Stimulated activated CD4-positive, alpha-beta T cell treated with anti-CD3 and anti-CD28 coated beads, Interleukin-12 subunit alpha, Interleukin-12 subunit beta, amount 100 ng/mL, for 24 hours (primary cell): ENCODE results near the gene PRSS35.
"Not testable (repeated sequence)": the region's sequence is repeated elsewhere in the genome, so short reads cannot be mapped to it uniquely, and the experiment has no call there.

ENCODE experiments used
- DNase-seq, 2 experiments: peaks; one replicate each; pipeline ENCODE4 v3.0.0-alpha.2; 2020; ENCODE audit warnings: low read depth in 2 of 2

Gene PRSS35, protein sequence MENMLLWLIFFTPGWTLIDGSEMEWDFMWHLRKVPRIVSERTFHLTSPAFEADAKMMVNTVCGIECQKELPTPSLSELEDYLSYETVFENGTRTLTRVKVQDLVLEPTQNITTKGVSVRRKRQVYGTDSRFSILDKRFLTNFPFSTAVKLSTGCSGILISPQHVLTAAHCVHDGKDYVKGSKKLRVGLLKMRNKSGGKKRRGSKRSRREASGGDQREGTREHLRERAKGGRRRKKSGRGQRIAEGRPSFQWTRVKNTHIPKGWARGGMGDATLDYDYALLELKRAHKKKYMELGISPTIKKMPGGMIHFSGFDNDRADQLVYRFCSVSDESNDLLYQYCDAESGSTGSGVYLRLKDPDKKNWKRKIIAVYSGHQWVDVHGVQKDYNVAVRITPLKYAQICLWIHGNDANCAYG

DNA sequence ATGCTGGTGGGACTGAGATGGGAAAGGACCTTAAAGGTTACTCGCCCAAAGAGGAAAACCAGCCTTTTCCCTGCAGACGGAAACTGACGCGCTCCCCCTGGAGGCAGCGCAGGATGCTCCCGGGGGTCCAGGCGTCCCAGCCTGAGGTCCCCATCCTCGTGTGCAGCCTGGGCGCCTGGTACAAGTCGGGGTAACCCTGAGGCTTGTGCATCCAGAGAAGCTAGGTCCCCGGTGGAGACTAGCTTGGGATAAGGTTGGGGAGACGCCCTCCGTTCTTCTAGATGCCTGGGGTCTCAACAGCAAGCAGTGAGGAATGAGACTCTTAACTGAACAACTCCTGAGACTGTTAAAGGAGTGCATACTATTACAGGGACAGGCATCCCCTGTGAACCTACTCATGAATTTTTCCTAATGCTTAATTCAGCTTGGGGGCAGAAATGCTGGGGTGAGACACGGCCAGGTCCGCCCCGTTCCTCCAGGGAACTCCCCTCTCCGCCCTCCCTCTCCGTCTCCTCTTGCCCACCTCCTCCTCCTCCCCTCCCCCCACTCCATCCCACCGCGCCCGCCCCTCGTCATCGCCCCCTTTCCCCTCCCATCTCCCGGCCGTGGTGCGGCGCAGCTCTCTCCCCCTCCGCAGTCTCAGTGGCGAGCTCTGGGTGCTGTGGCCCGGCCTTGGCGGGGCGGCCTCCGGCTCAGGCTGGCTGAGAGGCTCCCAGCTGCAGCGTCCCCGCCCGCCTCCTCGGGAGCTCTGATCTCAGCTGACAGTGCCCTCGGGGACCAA lies at the start of gene PRSS35:
Gene PRSS35 (plus strand): TSS at position 634 of the 781 bp plus-strand sequence. CDS start 10,908 bp downstream, outside the sequence.
- DNase-seq = no peak

DNA sequence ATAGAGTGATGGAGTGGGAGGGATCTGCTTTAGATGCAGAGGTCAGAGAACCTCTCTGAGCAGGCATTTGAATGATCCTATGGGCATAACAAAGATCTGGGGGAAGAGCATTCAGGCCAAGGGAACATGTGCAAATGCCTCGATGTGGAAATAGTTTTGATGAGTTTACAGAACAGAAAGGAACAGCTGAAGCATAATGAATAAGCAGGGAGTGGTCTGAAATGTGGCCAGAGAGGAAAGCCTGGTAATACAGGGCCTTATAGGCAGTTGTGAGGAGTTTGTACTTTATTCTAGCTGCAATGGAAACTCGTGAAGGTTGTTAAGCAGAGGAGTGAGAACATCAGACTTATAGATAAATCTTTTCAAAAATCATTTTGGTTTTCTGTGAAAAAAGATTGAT lies 48.4 kb upstream of the PRSS35 start:
- DNase-seq = no peak

DNA sequence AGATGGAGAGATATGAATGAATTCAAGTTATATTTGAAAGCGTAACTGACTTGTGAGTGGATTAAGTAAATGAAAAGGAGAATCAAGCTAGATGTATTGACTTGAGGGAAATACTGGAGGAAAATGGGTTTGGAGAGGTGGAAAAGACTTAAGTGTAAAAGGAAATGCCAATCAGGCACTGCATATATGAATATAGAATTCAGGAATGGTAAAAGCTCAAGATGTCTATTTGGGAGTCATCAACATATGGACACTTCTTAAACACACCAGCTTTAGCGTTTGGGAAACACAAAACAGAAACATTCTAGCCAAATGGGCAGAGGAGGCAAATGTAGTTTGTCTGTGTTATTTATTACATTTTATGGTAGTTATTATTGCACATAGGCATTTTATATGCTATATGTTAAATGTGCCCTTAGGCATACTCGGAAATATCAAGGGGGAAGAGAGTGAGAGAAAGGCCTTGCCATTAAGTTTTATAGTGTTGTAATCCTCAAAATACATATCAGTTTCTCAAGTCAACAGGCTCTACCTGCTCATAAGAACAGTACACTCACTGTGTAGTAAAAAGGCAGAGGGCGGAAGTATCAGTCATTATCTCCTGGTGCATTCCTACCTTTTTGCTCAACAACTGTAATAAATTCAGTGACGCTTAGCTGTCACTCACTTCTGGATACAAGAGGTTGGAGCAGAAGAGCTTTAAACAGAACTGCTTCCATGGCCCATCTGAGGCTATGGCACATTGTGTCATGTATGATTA lies 47.8 kb upstream of the PRSS35 start:
- no peak for DNase-seq

DNA sequence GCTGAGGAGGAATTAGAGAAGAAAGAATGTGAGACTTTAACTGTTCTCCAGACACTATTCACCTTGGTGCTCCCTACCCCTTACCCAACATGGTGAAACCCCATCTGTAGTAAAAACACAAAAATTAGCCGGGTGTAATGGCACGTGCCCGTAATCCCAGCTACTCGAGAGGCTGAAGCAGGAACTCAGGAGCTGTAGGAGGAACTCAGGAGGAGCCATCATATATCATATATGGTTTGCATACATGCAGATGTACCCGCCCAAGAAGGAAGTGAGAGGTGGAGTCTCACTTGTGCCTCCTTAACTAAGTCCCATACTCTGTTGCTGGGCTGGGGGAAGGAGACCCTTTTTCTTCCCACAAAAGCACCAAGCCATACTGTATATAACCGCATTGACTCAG lies 46.0 kb upstream of the PRSS35 start:
- no peak for DNase-seq

DNA sequence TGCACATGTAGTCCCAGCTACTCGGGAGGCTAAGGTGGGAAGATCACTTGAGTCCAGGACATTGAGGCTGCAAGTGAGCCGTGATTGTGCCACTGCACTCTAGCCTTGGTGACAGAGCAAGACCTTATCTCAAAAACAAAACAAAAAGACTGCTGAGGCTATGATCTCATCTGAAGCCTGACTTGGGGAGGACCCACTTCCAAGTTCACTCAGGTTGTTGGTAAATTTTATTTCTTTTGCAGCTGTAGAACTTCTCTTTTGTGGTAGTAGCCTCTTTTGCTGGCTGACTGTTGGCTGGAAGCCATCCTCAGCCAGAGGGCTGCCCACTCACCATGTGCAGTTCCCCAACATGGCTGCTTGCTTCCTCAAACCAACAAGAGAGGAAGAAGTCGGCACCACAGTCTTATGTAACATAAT lies 44.7 kb upstream of the PRSS35 start:
- no peak for DNase-seq

DNA sequence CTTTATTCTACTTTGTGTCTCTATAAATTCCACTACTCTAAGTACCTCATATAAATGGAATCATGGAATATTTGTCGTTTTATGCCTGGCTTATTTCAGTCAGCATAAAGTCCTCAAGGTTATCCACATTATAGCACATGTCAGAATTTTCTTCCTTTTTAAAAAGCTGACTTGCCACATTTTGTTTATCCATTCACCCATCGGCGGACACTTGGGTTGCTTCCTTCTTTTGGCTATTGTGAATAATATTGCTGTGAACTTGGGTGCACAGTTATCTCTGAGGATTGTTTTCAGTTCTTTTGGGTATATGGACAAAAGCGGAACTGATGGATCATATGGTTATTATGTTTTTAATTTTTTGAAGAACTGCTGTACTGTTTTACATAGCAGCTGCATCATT lies 42.3 kb upstream of the PRSS35 start:
- DNase-seq = no peak

DNA sequence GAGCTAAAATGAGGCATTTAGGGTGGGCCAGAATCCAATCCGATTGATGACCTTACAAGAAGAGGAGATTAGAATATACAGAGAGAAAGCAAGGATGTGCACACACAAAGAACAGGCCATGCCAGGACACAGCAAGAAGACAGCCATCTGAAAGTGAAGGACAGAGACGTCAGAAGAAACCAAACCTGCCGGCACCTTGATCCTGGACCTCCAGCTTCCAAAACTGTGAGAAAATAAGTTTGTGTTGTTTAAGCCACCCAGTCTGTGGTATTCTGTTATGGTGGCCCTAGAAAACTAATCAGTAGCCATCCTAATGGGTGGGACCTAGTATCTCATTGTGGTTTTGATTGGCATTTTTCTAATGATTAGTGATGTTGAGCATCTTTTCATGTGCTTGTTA lies 41.7 kb upstream of the PRSS35 start:
- DNase-seq = no peak

DNA sequence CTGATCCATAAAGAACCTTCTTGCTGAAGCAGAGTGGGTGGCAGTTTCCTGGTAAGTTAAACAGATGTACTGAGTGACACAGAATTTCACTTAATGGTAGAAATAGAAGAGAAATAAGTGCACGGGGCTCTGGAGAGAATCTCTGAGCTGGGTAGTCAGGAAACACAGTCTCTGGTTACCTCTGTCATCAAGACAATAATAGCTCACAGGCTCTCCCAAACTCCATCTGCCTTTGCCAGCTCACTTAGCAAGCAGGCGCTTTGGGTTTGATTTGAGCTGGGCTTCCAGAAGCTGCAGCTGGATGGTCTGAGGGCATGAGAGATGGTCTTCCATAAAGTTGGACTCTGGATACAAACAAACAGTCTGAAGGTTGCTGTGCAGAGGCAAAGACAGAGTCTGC lies 39.6 kb upstream of the PRSS35 start:
- DNase-seq = no peak

DNA sequence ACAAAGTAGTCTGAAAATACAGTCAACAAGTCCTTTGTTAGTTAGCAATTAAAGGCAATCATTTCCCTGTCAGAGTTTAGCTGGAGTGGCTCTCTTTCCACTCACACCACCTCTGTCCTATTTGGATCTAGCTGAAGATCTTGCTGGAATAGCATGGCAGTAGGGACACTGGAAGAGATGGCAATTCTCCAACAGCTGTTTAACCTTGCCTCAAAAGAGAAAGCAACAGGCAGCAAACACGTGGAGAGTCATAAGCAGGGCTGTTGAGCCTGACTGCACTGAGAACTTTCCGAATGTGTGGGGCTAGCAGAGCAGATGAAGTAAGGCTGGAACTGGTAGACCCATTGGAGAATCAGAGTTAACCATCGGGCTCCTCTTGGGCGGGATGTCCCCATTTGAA lies 38.0 kb upstream of the PRSS35 start:
- DNase-seq = no peak

DNA sequence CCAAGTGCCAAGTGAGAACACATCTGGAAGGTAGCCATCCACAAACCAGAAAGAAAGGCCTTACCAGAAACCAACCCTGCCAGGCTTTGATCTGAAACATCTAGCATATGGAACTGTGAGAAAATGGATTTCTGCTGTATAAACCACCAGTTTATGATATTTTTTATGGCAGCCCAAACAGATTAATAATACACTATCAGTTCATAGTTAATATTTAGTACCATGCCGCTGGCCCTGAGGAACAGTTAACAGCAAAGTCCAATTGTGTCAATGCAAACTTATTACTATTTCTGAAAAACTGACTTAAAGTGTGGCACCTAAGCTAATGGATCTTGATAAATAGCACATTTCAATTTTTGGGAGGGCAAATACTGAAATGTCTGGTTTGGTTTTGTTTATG lies 35.4 kb upstream of the PRSS35 start:
- no peak for DNase-seq

DNA sequence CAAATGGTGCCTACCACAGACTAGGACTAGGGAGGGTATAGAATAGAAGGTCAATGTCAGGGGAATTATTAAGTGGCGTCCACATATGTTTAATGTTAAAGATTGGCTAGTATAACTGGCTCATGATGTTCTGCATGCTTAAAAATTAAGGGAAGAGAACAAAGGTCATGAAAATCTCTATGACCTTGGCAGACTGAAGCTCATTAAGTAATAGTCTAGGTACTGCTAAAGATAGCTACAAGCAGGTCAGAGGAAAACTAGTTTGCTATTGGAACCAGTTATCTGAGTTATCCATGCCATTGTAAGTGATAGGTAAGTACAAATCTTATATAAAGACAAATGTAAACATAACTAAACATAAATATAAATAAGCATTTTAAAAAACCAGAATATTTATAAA lies 32.9 kb upstream of the PRSS35 start:
- DNase-seq = no peak

DNA sequence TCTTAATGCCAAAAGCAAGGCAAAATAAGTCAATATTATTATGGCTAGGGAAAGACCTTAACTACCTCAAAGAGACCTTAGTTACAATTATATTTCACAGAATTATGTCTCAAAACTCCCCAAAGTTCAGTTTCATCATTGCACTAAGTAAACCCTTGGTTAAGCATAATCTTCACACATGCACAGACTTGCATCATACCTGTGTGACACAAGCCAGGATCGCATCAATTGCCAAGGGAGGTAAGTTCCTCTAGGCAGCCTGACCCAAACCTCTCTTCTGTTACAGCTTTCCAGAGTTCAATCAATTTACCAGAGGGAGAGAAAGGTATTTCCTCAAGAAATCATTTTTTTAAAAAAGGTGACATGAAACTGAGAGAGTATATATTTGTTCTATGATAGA lies 31.9 kb upstream of the PRSS35 start:
- no peak for DNase-seq

DNA sequence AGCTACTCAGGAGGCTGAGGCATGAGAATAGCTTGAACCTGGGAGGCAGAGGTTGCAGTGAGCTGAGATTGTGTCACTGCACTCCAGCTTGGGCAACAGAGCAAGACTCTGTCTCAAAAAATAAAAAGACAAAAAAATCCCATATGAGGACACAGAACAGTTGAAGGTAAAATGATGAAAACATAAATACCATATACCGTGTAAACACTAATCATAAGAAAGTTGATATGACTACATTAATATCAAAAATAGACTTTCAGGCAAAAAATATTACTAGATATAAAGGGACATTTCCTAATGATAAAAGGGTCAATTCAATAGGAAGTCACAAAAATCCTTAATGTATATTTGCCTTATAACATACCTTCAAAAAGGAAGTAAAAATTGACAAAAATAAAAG lies 30.4 kb upstream of the PRSS35 start:
- DNase-seq = not testable (repeated sequence)

DNA sequence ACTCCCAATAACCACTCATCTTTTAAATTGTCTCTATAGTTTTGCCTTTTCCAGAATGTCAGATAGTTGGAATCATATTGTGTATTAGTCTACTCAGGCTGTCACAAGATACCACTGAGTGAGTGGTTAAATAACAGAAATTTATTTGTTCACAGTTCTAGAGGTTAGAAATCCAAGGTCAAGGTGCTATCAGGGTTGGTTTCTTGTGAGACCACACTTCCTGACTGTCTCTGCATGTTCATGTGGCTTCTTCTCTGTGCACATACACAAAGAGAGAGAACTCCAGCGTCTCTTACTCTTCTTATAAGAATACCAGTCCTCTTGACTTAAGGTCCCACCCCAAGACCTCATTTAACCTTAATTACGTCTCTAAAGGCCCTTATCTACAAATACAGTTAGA lies 23.9 kb upstream of the PRSS35 start:
- DNase-seq = no peak

DNA sequence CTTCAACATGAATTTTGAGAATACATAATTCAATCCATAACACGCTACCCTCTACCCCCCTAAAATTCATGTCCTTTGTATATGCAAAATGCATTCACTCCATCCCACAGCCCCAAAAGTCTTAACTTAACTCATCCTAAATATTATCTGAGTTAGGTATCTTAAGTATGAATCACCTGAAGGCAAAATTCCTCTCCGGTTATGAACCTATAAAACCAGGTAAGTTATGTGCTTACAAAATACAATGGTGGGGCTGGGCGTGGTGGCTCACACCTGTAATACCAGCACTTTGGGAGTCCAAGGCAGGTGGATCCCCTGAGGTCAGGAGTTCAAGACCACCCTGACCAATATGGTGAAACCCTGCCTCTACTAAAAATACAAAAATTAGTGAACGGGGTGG lies 23.5 kb upstream of the PRSS35 start:
- DNase-seq = no peak

DNA sequence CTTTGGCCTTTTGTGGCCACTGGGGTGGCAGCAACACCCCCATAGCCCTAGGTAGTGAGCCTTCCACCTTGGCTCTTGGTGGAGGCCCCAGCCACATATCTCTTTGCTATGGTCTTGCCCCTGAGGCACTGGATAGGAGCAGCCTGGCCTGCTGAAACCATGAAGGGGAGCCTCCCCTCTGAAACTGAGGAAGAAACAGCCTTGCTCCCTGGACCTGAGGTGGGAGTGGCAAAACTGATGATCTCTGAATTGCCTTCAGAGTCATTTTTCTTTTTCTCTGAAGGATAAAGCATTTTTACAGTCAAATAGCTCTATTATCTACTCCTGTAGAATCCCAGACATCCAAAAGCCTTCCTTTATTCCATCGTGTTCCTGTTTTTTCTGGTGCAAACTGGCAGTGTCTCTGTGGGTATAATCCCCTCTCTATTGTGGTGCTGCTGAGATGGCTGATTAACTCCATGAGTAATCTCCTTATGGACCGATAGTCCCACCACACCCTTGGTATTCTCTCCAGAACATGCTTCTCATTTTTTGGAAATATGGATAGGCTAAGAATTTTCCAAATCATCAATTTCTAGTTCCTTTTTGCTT lies 22.0 kb upstream of the PRSS35 start:
- DNase-seq = no peak

DNA sequence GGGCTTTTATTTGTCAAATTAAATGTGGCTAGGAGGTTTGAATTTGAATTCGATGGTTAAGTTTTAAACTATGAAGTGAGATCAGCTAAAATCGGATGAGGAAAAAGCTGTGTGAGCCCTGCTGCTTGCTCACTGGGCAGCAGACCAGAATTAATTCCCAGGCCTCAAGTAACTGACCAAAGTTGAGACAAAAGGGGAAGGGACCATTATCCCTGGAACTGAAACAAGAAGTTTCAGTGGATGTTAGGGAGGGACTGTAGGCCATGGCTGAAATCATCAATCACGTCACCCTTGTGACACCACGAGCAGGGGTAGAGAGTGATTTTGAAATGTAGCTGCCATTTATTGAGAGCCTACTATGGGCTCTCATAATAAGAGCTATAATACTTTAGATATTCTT lies 7.0 kb upstream of the PRSS35 start:
- DNase-seq = no peak

DNA sequence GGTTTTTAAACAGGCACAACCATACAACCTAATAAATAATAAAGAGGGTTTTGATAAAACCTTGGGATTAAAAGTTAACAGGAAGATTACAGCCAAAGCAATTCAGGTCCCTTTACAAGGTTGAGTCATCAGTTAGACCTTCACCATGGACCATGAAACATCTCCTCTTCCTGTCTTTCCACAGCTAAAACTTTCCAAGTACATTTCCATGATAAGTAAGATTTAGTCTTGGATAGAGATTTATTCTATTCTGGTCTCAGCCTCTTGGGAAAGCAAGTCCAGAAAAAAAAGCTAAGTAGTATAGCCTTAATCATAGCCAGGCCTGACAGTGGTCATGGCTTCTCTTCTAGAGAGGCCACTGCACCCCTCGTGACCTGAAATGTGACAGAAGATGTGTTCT lies 2.9 kb upstream of the PRSS35 start:
- no peak for DNase-seq

DNA sequence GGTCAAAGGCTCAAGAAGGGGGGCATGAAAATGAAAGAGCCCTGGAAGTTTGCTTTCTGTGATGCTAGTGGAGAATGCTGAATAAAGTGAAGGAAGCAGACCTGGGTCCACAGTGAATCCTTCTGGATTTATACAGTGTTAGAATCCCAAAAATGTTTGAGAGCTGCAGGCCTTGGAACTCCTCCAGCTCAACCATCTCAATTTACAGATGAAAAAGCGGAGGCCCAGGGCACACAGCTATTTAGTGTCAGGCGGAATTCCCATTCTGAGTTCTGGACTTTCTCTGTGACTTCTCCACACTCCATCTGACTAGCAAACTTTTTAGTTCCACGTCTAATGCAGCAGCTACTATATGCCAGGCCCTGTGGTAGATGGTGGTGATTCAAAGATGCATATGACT lies 1.5 kb upstream of the PRSS35 start:
- no peak for DNase-seq

DNA sequence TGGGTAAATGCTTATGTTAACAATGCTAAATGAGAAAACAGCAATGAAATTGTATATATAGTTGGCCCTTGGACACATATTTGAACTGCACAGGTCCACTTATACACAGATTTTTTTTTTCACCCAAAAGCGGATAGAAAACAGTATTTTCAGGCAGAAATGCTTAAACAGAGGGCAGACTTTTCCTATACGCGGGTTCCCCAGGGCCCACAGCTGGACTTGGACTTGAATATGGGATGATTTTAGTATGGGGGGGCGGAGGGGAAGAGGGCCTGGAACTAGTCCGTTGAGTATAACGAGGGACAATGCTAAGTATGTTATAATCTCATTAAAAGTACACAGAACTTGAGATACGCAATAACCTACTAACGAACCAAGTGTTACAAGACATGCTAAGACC lies 1.1 kb upstream of the PRSS35 start:
- no peak for DNase-seq

DNA sequence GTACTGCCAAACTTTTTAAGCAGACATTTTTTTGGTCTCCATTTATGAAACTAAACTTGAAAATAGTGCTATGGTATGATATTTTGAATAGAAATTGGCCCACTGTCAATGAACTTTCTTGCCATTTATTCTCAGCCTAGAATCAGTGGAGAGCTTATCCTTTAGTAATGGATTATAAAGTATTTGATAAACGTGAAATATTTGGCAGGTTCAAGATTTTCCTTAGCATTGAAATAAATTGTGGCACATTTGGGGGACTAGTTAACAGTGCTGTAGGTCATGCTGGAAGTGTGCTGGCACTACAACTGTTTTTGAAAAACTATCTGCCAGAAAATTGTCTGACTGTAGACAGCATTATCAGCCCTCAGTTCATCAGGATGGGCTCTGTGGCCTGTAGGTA lies 2.1 kb downstream of the PRSS35 start:
- no peak for DNase-seq

DNA sequence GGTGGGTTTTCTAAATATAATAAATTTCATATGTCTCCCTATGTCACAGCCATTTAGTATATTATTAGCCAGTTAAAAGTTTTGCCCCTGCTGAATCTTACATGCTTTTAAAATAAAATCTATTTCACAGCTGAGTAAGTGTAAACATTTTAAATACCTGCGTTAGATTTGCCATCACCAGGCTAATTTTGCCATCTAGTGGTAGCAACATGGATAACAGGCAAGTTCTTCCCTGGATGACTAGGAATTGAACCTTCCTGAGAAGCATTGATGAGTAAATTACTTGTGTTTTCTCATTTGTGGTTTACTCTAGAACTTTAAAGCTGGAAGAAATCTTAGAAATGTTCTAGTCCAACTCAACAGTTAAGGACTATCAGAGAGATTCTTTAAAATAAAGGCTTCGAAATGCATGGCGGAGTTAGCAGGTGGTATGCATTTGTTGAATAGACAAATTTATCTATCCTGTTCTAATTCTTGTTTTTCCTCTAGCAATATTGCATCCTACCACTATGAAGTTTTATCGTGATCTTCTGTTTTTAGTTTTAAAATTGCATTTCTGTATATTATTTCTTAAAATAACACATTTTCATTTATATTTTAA lies 2.6 kb downstream of the PRSS35 start:
- no peak for DNase-seq
